GM19397 (cell line): Measurements from ENCODE around the gene C6orf62.
"Not testable (repeated sequence)": the region's sequence is repeated elsewhere in the genome, so short reads cannot be mapped to it uniquely, and the experiment has no call there.

Source experiments
- ATAC-seq: cut with Tn5 transposase; IDR thresholded peaks from one replicate; pipeline ENCODE4 v1.9.1; 2021; ENCODE audit warnings: mild to moderate bottlenecking, moderate library complexity; ENCODE audit not compliant: unreplicated experiment

C6orf62 gene

GRCh38 chr6:24719125-24719971 is at the start of gene C6orf62:
Gene C6orf62, minus strand, starts transcription at chr6:24719154. Its CDS starts 486 bp downstream, at chr6:24718668.
- ATAC-seq: no peak

DNA sequence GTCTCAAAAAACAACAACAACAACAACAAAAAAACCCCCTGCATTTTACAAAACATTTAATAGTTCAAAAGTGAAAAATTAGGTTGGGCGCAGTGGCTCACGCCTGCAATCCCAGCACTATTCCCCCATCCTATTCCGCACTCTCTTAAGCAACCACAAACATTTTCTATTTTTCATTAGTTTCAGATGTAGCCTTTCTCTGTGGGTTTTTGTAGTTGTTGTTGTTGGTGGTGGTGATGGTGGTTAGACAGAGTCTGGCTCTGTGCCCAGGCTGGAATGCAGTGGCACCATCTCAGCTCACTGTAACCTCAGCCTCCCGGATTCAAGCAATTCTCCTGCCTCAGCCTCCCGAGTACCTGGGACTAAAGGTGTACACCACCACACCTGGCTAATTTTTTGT is 49.4 kb upstream of the C6orf62 start:
- ATAC-seq: no peak

GRCh38 chr6:24766680-24767462 is 47.9 kb upstream of the C6orf62 start:
- no peak for ATAC-seq

GRCh38 chr6:24765968-24766367 is 47.0 kb upstream of the C6orf62 start:
- not testable (repeated sequence) for ATAC-seq

DNA sequence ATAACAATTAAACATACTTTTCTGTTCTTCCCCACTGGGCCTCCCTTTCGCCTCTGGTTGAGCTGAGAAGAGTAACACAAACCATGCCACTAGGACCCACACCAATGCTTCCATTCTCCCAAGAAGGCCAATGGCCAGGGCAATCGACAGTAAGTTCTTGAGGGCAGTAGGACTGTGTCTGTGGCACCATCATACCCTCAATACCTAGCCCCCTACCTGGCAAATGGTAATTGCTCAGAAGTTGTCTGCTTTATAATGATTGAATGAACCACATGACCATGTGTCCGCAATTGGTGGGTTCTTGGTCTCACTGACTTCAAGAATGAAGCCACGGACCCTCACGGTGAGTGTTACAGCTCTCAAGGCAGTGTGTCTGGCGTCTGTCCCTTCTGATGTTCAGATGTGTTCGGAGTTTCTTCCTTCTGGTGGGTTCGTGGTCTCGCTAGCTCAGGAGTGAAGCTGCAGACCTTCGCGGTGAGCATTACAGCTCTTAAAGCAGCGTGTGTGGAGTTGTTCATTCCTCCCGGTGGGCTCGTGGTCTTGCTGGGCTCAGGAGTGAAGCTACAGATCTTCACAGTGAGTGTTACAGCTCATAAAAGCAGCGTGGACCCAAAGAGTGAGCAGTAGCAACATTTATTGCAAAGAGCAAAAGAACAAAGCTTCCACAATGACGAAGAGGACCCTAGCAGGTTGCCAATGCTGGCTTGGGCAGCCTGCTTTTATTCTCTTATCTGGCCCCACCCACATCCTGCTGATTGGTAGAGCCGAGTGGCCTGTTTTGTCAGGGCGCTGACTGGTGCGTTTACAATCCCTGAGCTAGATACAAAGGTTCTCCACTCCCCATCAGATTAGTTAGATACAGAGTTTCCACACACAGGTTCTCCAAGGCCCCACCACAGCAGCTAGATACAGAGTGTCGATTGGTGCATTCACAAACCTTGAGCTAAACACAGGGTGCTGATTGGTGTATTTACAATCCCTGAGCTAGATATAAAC is 46.2 kb upstream of the C6orf62 start:
- not testable (repeated sequence) for ATAC-seq

DNA sequence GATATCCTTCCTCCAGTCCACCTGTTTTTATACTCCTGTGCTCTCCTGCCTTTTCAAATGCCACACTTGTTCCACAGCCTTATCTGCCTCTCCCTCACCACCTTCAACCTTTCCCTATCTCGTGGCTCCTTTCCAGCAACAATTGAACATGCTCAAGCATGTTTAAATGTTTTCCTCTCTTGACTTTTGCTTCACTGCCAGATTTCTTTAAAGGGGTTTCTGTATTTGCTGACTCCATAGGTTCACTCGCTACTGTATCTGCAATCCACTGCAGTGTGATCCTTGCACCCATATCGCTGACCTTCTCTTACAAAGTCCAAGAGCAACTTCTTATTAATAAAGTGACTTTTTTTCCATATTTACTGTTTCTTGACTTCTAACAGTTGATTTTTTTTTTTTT is 44.6 kb upstream of the C6orf62 start:
- ATAC-seq: no peak

DNA sequence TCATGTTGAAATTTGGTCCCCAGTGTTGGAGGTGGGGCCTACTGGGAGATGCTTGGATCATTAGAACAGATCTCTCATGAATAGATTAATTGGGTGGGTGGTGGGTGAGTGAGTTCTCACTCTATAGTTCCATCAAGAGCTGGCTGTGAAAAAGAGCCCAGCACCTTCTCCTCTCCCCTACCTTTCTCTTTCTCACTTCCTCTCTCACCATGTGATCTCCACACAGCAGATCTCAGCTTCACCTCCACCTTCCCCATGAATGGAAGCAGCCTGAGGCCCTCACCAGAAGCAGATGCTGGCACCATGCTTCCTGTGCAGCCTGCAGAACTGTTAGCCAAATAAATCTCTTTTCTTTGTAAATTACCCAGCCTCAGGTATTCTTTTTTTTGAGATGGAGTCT is 42.9 kb upstream of the C6orf62 start:
- no peak for ATAC-seq

DNA sequence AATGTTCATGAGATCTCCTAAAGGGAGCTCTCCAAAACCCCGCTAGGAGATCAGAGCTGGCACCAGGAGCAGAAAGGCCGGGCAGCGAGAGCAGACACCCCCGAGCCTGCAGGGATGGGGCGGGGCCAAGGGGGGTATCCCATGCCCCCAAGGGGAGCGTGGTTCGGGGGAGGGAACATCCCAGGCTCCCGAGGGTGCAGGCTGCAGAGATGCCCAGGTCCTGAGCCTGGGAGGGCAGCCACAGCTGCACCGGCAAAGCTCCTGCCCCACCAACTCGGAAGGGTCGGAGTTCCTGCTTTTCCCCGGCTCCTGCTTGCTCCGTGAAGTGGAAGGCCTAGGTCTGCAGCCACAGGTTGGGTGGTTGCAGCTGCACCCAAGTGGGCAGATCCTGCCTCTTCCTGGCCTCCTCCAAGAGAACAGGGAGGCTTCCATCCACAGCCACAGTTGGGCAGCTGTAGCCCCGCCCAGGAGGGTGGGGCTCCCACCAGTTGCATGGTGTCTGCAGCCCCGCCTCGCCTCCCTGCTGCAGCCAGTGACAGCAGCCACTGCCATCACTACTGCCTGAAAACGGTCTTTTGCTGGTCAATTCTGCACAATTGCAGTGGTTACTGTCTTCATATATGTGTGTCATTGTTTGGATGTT is 42.4 kb upstream of the C6orf62 start:
- no peak for ATAC-seq

DNA sequence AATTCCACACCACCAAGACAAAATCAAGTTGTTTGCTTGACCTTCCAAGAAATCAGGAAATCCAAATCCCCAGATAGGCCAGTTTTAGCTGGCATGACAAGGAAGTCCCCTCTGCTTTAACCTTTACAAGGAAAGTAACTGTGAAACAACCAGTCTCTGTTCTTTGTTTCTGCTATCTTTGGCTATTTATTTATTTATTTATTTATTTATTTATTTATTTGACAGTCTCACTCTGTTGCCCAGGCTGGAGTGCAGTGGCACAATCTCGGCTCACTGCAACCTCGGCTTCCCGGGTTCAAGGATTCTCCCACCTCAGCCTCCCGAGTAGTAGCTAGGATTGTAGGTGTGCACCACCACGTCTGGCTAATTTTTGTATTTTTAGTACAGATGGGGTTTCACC is 41.3 kb upstream of the C6orf62 start:
- no peak for ATAC-seq

GRCh38 chr6:24759718-24760117 is 40.8 kb upstream of the C6orf62 start:
- ATAC-seq: no peak

GRCh38 chr6:24757611-24758010 is 38.7 kb upstream of the C6orf62 start:
- no peak for ATAC-seq

GRCh38 chr6:24755279-24755678 is 36.3 kb upstream of the C6orf62 start:
- no peak for ATAC-seq

DNA sequence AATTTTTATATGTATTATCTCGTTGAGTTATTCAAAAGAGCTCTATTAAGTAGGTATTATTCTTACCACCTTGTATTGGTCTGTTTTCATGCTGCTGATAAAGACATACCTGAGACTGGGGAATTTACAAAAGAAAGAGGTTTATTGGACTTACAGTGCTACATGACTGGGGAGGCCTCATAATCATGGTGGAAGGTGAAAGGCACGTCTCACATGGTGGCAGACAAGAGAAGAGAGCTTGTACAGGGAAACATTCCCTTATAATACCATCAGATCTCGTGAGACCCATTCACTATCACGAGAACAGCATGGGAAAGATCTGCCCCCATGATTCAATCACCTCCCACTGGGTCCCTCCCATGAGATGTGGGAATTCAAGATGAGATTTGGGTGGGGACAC is 35.4 kb upstream of the C6orf62 start:
- ATAC-seq: not testable (repeated sequence)

GRCh38 chr6:24753545-24753944 is 34.6 kb upstream of the C6orf62 start:
- no peak for ATAC-seq

DNA sequence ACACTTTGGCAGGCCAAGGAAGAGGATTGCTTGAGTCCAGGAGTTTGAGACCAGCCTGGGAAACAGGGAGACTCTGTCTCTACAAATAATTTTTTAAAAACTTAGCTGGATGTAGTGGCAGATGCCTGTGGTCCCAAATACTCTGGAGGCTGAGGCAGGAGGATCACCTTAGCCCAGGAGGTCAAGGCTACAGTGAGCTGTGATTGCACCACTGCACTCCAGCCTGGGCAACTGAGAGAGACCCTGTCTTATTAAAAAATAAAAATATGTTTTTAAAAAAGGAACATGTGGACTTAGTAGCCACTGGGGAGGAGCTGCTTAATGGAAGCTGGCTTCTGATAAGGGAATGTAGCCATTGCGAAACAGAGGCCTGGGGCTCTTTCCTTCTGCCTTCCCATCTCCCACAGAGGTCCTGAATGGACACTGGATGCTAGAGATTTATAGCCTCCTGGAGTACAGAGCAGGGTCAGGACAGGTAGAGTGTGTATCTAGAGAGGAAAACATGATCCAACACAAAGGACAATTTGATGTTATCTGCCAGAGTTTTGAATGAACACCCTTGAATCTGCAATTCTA is 34.1 kb upstream of the C6orf62 start:
- no peak for ATAC-seq

- ATAC-seq: no peak
Observed at GRCh38 chr6:24752503-24752902, 33.5 kb upstream of the C6orf62 start.

GRCh38 chr6:24750878-24751277 is 31.9 kb upstream of the C6orf62 start:
- not testable (repeated sequence) for ATAC-seq

- no peak for ATAC-seq
Observed at GRCh38 chr6:24749297-24749696, 30.3 kb upstream of the C6orf62 start.

DNA sequence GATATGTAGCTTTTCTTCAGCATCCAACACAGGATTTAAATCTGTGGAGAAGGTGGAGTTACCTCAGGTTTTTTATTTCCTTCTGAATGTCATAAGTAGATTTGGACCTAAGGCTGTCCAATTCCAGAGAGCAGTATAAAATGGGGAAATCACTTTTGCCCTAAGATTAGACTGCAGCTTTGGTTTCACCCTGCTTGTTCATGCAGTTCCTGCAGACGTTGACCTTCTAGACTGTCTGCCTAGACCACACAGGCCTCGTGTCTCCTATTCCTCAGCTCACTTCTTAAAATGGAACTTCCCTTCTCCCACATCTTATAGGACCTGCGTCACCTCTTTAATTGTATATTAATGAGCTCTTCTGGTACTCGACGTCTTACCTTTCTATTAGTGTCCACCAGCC is 26.0 kb upstream of the C6orf62 start:
- no peak for ATAC-seq

DNA sequence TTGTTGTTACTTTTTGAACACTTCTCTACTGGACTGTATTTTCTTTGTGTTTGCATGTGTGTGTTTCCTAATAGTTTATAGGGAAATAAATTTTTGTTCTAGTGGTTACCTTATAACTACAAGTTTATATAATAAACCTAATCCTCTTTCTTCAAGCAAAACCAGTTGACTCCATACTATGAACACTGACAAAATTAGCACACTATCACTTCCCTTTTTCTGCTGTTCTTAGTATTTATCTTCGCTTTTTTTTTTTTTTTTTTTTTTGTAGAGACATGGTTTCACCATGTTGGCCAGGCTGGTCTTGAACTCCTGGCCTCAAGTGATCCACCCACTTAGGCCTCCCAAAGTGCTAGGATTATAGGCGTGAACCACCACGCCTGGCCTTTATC is 25.0 kb upstream of the C6orf62 start:
- ATAC-seq: no peak
